ENCODE results near the gene TCF7L2.

TCF7L2 gene

GRCh38 chr10:113036619-113037018 is 86.6 kb downstream of the TCF7L2 start:
- H3K4me3 ChIP-seq (replicated peaks in 1 of 2; ENCODE audit: low read depth in 2 of 2, low read length in 2 of 2): no peak overlapping the region
- no peak for TF ChIP-seq CTCF (IDR thresholded peaks at IDR 0.05; ENCODE audit: low read depth, low read length)
- DNase-seq (ENCODE audit: low read depth in 2 of 2): no peak

- TF ChIP-seq CTCF (IDR thresholded peaks at IDR 0.05; ENCODE audit: low read depth, low read length): no peak
- no peak for DNase-seq (ENCODE audit: low read depth in 2 of 2)
- no peak overlapping the region for H3K4me3 ChIP-seq (replicated peaks in 1 of 2; ENCODE audit: low read depth in 2 of 2, low read length in 2 of 2)
These were observed 87.2 kb downstream of the TCF7L2 start for GRCh38 chr10:113037218-113037617.

- DNase-seq (ENCODE audit: low read depth in 2 of 2): no peak
- no peak for TF ChIP-seq CTCF (IDR thresholded peaks at IDR 0.05; ENCODE audit: low read depth, low read length)
- no peak overlapping the region for H3K4me3 ChIP-seq (replicated peaks in 1 of 2; ENCODE audit: low read depth in 2 of 2, low read length in 2 of 2)
These were observed 88.1 kb downstream of the TCF7L2 start for GRCh38 chr10:113038183-113038582.

- H3K4me3 ChIP-seq (replicated peaks in 1 of 2; ENCODE audit: low read depth in 2 of 2, low read length in 2 of 2): no peak overlapping the region
- TF ChIP-seq CTCF (IDR thresholded peaks at IDR 0.05; ENCODE audit: low read depth, low read length): no peak
- DNase-seq (ENCODE audit: low read depth in 2 of 2): no peak
These were observed 88.9 kb downstream of the TCF7L2 start for GRCh38 chr10:113038985-113039384.

GRCh38 chr10:113041324-113041723 is 91.3 kb downstream of the TCF7L2 start:
- no peak for TF ChIP-seq CTCF (IDR thresholded peaks at IDR 0.05; ENCODE audit: low read depth, low read length)
- no peak for DNase-seq (ENCODE audit: low read depth in 2 of 2)
- no peak overlapping the region for H3K4me3 ChIP-seq (replicated peaks in 1 of 2; ENCODE audit: low read depth in 2 of 2, low read length in 2 of 2)

GRCh38 chr10:113041841-113042750 is 92.0 kb downstream of the TCF7L2 start:
- peak in 1 of 2 donors; percentile 53 for DNase-seq (ENCODE audit: low read depth in 2 of 2)
- no peak for TF ChIP-seq CTCF (IDR thresholded peaks at IDR 0.05; ENCODE audit: low read depth, low read length)
- no peak overlapping the region for H3K4me3 ChIP-seq (replicated peaks in 1 of 2; ENCODE audit: low read depth in 2 of 2, low read length in 2 of 2)
